Activated CD8-positive, alpha-beta T cell treated with anti-CD3 and anti-CD28 coated beads, Interleukin-2, amount 10 ng/mL, durations not matched to agents 7 days and 5 days (primary cell): Measurements from ENCODE around the gene NOTCH2NLA. TPM values are rescaled to one million over a fixed set of nuclear protein-coding genes. Genes with fewer than 3 reads are reported as not detected.
"Not testable (repeated sequence)": the region's sequence is repeated elsewhere in the genome, so short reads cannot be mapped to it uniquely, and the experiment has no call there.

Experiments used
- ATAC-seq: fragments of 150-1000 bp; cut with Tn5 transposase; one replicate; pipeline ENCODE4 v1.10.0; 2021; ENCODE audit warnings: moderate library complexity
- CTCF ChIA-PET: fragments of 350-600 bp; sonication (Branson Sonifier 250); formaldehyde crosslinking; loops from one replicate; lab custom pipeline; 2021; ENCODE audit warnings: antibody characterized with exemption; lab: Charles Lee
- POLR2A ChIA-PET: fragments of 350-600 bp; sonication (Branson Sonifier 250); formaldehyde crosslinking; loops from one replicate; lab custom pipeline; 2021; ENCODE audit warnings: antibody characterized with exemption; lab: Charles Lee
- DNase-seq: peaks from one replicate; pipeline ENCODE4 v3.0.0-alpha.2; 2020
- H3K27ac Mint-ChIP-seq: one replicate; pipeline ENCODE4 v1.8.0; 2021; ENCODE audit warnings: mild to moderate bottlenecking, mixed read lengths
- H3K27me3 Mint-ChIP-seq: one replicate; pipeline ENCODE4 v1.8.0; 2021; ENCODE audit warnings: low read depth, mixed read lengths
- H3K36me3 Mint-ChIP-seq: one replicate; pipeline ENCODE4 v1.8.0; 2021; ENCODE audit warnings: low read depth, mixed read lengths
- H3K4me1 Mint-ChIP-seq: one replicate; pipeline ENCODE4 v1.8.0; 2021; ENCODE audit warnings: low read depth, mixed read lengths
- H3K4me3 Mint-ChIP-seq: one replicate; pipeline ENCODE4 v1.8.0; 2021; ENCODE audit warnings: mild to moderate bottlenecking, mixed read lengths
- H3K9me3 Mint-ChIP-seq: one replicate; pipeline ENCODE4 v1.8.0; 2022; ENCODE audit warnings: mixed read lengths; ENCODE audit not compliant: insufficient read depth
- total RNA-seq, 2 experiments: library from RNA; stranded (reverse); gene quantifications; one replicate each; pipeline ENCODE4 v1.2.3, GENCODE V29; 2021

NOTCH2NLA gene
- total RNA-seq, result 10 to 100 TPM; 21.9 to 22.2 TPM

DNA sequence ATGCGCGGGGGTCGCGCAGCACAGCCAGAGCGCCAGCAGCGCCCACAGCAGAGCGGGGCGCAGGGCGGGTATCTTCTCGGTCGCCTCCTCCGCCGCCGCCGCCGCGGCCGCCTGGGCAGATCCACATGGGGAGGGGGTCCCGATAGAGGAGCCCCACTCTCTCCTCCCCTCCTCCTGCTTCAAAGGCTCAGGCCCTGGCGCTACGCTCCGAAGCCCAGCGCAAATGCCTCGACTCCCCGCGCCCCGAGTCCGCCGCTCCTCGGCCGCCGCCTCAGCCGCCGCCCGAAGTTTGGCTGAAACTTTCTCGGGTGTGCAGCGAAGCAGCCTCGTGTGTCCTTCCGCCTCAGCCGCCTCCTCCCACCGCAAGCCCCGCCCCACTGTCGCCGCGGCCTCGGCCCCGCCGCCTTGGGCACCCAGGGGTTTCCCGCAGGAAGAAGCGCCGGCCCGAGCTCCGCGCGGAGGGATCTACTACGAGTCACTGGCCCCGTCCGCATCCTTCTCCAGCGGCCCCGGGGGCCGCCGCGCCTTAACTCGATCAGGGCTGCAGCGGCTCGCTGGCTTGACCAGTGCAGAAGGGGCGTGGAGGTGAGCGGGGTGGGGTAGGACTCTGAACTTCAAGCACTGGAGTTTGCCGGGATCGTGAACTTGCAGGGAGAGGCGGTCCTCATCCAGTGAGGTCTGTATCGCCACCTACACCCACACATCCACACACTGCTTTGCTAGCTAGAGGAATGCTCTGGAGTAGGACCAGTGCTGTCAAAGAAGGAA lies at the start of gene NOTCH2NLA:
Gene NOTCH2NLA (minus strand): TSS at position 312 of the 768 bp plus-strand sequence. CDS start 39,684 bp downstream, outside the sequence.
- POLR2A ChIA-PET, H3K36me3 Mint-ChIP-seq, H3K27me3 Mint-ChIP-seq, H3K4me1 Mint-ChIP-seq, CTCF ChIA-PET, H3K9me3 Mint-ChIP-seq: not testable (repeated sequence)
- Mint-ChIP-seq H3K27ac (peak within 1 kb of the TSS; percentile 75), H3K4me3 (peak within 1 kb of the TSS; percentile 82)
- peak; percentile 93 for ATAC-seq
- DNase-seq, result peak; percentile 56

DNA sequence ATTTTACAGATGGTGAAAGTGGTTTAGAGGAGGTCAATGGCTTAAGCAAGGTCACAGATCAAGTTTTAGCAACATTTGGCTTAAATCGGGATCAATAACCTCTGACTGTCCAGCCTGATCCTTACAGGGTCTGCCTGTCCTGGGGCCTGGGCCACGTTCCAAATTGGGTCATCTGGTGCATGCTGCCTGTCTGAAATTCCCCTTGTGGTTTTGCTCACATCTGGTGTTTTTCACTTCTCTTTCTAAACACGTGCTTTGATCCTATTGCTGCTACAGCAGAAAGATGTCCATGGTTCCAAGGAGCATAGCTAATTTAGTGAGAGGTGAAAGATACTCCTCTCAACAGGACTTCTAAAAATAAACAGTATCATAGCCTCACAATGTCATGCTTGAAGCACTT lies 49.5 kb upstream of the NOTCH2NLA start:
- H3K27ac Mint-ChIP-seq, DNase-seq, H3K4me1 Mint-ChIP-seq, H3K36me3 Mint-ChIP-seq, ATAC-seq, H3K9me3 Mint-ChIP-seq, H3K4me3 Mint-ChIP-seq, H3K27me3 Mint-ChIP-seq, CTCF ChIA-PET, POLR2A ChIA-PET: not testable (repeated sequence)

DNA sequence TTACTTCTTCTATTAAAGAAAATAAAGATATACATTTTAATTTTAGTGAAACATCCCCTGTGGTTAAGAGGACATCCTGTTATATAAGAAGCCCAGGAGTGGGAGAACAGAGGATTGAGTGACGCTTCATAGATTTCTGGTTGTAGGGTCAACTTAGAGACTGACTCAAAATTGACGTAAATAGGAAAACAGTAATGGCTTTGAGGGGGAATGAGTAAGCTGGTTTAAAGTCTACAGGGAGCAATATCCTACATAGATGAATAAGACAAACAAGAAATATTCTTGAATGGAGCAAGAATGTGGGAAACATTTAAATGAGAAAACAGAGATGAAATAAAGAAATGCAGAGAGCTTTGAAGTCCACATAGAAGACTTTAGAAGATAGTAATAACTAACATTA lies 48.3 kb upstream of the NOTCH2NLA start:
- H3K27me3 Mint-ChIP-seq, DNase-seq, H3K36me3 Mint-ChIP-seq, H3K4me1 Mint-ChIP-seq, H3K27ac Mint-ChIP-seq, ATAC-seq, POLR2A ChIA-PET, CTCF ChIA-PET, H3K4me3 Mint-ChIP-seq, H3K9me3 Mint-ChIP-seq: not testable (repeated sequence)

DNA sequence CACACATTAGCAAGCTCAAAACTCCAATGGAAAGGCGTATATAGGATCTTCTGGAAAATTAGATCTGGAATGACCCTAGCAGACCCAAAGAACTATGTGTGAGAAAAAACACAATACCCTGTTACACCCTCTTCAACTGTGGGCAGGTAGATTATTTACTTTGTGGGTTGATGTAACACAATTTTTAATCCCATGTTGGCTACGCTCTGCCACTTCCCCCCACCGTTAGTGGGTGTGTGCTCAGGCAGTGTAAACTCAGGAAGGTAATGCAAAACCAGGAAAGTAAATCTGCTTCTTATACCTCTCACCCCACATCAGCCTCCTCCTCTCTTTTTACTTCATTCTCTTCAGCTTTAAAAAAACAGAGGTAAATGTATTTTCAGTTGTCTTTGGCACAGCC lies 45.3 kb upstream of the NOTCH2NLA start:
- ATAC-seq, H3K36me3 Mint-ChIP-seq, CTCF ChIA-PET, H3K4me3 Mint-ChIP-seq, POLR2A ChIA-PET, H3K4me1 Mint-ChIP-seq, H3K9me3 Mint-ChIP-seq, H3K27ac Mint-ChIP-seq, H3K27me3 Mint-ChIP-seq, DNase-seq: not testable (repeated sequence)

DNA sequence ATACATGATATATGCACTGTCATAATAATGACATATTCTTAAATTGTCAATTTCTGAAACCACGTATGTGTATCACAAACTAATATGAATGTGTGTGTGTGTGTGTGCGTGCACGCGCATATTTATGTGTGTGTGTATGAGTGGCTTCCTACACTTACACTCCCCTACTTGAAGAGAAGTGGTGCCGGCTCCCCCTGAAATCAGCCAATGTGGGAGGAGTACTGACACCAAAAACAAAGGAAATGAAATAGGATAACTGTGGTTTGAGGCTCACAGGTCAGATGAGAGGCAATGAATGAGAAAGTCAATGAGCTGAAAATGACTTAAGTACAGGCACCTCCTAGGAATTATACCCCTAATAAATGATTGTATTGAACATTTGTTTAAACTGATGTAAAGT lies 44.4 kb upstream of the NOTCH2NLA start:
- POLR2A ChIA-PET, H3K9me3 Mint-ChIP-seq, H3K4me1 Mint-ChIP-seq, H3K4me3 Mint-ChIP-seq, CTCF ChIA-PET, ATAC-seq, H3K27ac Mint-ChIP-seq, H3K27me3 Mint-ChIP-seq, H3K36me3 Mint-ChIP-seq, DNase-seq: not testable (repeated sequence)

DNA sequence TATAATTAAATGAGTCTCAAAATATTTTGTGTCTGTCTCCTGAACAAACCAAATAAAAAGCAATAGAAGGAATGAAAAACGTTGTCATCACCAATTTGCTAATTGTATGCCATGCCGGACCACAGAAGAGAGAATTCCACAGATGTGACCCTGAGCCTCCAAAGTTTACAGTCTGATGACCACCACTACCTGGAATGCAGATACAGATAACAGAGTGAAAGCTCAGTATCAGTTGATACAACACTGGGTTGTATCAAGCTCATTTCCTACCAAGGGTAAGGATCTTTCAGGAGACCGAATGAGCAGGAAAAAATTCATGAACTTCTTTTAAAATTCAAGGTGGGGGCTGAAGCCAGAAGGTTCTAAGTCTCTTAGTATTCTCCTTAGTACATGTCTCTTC lies 43.9 kb upstream of the NOTCH2NLA start:
- CTCF ChIA-PET, H3K36me3 Mint-ChIP-seq, H3K4me1 Mint-ChIP-seq, POLR2A ChIA-PET, H3K27me3 Mint-ChIP-seq, ATAC-seq, H3K4me3 Mint-ChIP-seq, DNase-seq, H3K9me3 Mint-ChIP-seq, H3K27ac Mint-ChIP-seq: not testable (repeated sequence)

DNA sequence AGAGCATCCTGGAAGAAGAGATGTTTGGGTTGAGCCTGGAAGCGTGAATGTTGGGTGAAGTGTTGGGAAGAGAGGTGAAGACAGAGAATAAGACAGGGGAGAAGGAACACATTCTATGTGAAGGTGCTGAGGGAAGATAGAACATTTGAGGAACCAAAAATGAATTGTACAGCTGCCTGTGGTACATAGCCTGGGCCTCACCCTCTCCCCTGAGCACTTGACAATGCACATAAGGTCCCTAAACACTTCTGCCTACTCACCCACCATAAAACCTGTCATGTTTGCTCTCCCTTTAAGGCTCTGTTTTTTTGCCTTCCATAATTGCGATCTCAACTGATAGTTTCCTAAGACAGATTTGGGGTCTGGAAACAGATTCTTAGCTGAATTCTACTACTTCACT lies 43.2 kb upstream of the NOTCH2NLA start:
- H3K4me3 Mint-ChIP-seq, POLR2A ChIA-PET, DNase-seq, H3K36me3 Mint-ChIP-seq, ATAC-seq, H3K27me3 Mint-ChIP-seq, CTCF ChIA-PET, H3K4me1 Mint-ChIP-seq, H3K9me3 Mint-ChIP-seq, H3K27ac Mint-ChIP-seq: not testable (repeated sequence)

DNA sequence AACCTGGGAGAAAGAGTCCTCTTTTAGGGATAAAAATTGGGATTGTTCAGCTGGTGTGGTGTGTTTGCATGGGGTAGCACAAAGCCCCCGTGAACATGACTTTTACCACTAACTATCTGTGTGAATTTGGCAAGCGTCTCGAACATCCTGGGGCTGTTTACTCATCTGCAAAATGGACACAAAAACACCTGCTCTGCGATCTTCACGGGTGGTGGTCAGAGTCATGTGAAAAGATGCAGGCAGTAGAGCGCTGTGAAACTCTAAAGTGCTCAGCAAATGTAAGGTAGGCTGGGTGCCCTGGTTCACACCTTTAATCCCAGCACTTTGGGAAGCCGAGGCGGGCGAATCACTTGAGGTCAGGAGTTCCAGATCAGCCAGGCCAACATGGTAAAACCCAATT lies 41.3 kb upstream of the NOTCH2NLA start:
- CTCF ChIA-PET, H3K27ac Mint-ChIP-seq, H3K9me3 Mint-ChIP-seq, ATAC-seq, DNase-seq, H3K36me3 Mint-ChIP-seq, POLR2A ChIA-PET, H3K4me1 Mint-ChIP-seq, H3K27me3 Mint-ChIP-seq, H3K4me3 Mint-ChIP-seq: not testable (repeated sequence)

DNA sequence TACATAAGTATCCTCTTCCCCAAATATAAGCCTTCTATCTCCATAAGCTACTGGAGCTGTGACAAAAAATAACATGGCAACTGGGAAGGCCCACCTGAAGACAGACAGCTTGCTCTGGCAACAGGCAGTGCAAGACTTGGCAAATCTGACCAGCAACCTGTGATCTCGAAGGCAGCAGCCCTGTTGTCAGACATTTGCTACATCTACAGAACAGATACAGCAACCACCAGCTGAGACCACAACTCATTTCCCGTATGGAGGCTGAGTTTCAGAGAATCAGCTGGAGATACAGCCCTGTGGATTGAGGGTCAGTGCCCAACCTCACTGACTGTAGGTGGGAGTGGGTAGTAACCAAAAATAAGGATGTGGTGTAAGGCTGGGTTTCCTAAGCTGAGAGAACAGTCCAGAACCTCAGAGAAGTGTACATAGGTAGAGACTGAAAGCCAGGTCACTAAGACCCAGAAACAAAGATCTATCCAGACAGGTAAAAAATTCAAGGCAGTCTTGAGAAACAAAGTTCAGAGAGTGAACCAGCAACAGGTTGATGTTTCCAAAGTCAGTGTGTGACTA lies 37.4 kb upstream of the NOTCH2NLA start:
- DNase-seq, H3K36me3 Mint-ChIP-seq, H3K27ac Mint-ChIP-seq, H3K4me1 Mint-ChIP-seq, H3K27me3 Mint-ChIP-seq, POLR2A ChIA-PET, H3K9me3 Mint-ChIP-seq, H3K4me3 Mint-ChIP-seq, CTCF ChIA-PET: not testable (repeated sequence)
- peak; percentile 81 for ATAC-seq

DNA sequence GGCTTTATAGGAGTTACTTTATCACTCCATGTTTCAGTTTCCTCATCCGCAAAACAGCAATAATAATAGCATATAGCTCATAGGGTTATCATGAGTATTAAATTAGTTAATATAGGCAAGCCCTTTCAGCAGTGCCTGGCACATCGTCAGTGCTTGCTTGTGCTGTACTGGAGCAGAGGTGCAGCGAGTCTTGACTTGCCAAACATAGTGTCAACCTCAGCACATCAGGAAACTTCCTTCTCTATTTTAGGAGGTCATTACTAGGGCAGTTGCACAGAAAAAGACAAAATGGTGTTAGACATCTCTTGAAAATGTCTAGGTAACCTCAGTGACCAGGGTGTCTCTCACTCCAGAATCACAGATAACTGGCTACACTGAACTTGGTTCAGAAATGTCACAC lies 35.9 kb upstream of the NOTCH2NLA start:
- H3K4me3 Mint-ChIP-seq, ATAC-seq, H3K27ac Mint-ChIP-seq, H3K36me3 Mint-ChIP-seq, H3K27me3 Mint-ChIP-seq, H3K4me1 Mint-ChIP-seq, POLR2A ChIA-PET, CTCF ChIA-PET, H3K9me3 Mint-ChIP-seq, DNase-seq: not testable (repeated sequence)

DNA sequence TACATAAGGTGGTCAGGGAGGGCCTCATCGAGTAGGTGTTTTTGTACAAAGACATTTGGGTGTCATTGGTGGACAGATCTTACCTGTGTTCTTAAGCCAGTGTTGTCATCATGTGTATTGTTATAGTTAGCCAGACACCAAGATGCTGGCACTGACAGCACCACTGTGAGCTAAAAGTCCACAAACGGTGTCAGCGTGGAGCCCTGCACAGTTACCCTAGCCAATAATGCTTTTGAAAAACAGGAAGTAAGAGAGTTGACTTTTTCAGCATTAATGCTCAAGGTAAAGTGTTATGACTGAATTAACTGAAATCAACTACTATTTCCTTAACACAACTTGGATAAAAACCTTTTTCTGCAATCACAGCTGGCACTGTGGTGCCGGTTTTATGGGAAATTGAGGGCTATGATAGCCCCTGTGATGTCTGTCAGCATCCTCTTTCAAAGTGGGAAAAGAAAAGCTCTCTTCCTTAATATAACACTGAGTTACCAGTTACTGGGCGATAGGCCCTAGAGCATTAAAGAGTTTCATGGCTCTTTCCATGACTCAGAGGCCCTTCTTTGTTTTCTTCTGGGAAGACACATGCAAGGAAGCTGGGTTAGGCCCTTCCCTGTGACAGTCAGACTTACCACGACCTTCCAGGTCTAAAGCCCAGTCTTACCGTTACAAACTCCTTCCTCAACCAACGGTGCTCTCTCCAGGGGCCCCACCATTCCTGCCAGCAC lies 31.3 kb upstream of the NOTCH2NLA start:
- ATAC-seq, H3K36me3 Mint-ChIP-seq, H3K4me1 Mint-ChIP-seq, H3K9me3 Mint-ChIP-seq, H3K27me3 Mint-ChIP-seq, DNase-seq, CTCF ChIA-PET, POLR2A ChIA-PET, H3K27ac Mint-ChIP-seq, H3K4me3 Mint-ChIP-seq: not testable (repeated sequence)

DNA sequence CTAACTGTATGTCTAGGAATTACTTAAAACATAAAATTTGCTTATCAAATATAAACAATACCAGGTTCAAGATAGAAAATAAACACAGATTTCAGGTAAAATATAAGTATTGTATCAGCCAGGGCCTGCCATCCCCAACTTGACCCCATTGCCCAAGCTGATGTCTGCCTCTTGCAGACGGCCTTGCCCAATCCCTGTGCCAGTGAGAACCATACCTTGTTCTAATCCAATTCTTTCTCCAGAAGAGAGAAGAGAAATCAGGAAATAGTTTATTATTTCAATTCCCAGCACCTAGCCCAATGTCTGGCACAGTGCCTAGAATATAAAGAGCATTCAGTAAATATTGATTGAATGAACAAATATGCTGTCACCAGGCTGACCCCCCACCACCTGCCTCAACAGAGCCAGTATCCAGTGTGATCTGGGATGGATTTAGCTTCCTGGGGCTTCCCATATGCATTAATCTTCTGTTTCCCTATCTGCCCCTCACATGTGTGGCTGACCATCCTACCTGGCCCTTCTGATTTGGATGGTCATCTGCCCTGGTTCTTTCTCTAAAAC lies 29.3 kb upstream of the NOTCH2NLA start:
- DNase-seq, H3K36me3 Mint-ChIP-seq, H3K4me1 Mint-ChIP-seq, H3K27ac Mint-ChIP-seq, ATAC-seq, H3K4me3 Mint-ChIP-seq, H3K9me3 Mint-ChIP-seq, POLR2A ChIA-PET, CTCF ChIA-PET, H3K27me3 Mint-ChIP-seq: not testable (repeated sequence)
